Ovary (tissue), 3 donors: ENCODE results near the gene AFAP1.

Source experiments
- EP300 ChIP-seq: sonication (generic); formaldehyde crosslinking; IDR thresholded peaks from one replicate; pipeline ENCODE4 v1.6.1; 2017; ENCODE audit warnings: antibody characterized with exemption
- TF ChIP-seq, protein P1 (sequence below), 3 donors: fragments of 450-650 bp in 2 of 3; fragments of 200-600 bp in 1 of 3; IDR thresholded peaks; one replicate each; pipeline versions ENCODE4 v1.5.1 to v1.8.0; 2016 to 2022; ENCODE audit warnings: antibody characterized with exemption in 3 of 3, mild to moderate bottlenecking in 1 of 3
- donor health status: DM: no; HTN: no; CAD: no.

DNA sequence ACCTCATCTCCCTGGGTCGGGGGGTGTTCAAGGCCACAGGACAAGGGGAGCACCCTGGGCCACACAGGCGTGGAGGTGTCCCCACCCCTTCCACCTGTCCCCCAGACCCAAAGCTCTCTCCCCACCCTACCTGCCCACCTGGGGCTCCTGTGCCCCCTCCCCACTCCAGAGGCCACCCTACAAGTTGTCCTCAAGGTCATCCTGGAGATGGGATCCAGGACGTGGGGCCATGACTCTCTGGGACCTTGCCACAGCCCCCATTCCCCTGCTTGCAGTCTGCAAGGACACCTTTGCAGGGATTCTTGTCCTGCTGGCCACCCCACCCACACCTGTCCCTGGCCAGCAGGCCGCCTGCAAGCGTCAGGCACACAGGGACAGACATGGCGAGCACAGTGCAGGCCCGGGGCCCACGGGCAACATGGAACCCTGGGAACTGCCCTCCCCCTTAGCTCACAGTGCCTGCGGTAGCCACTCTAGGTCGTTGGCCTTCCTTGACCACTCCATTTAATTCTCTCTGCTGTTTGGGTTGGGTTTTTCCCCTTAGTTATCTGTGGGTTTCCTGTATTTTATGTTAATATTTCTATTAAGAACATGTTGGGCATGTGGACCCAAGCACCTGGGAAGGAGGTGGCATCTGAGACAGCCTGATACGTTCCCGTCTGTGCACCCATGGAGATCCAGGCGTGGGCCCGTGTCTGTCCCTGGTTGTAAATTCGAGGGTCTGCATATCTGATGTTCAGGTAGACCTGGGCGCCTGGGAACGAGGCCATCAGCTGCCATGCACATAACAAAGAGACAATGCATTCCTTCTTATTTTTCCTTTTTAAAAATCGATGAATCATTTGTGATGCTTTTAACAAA is 197.5 kb downstream of the AFAP1 start:
- TF ChIP-seq, protein P1, sequence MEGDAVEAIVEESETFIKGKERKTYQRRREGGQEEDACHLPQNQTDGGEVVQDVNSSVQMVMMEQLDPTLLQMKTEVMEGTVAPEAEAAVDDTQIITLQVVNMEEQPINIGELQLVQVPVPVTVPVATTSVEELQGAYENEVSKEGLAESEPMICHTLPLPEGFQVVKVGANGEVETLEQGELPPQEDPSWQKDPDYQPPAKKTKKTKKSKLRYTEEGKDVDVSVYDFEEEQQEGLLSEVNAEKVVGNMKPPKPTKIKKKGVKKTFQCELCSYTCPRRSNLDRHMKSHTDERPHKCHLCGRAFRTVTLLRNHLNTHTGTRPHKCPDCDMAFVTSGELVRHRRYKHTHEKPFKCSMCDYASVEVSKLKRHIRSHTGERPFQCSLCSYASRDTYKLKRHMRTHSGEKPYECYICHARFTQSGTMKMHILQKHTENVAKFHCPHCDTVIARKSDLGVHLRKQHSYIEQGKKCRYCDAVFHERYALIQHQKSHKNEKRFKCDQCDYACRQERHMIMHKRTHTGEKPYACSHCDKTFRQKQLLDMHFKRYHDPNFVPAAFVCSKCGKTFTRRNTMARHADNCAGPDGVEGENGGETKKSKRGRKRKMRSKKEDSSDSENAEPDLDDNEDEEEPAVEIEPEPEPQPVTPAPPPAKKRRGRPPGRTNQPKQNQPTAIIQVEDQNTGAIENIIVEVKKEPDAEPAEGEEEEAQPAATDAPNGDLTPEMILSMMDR (IDR thresholded peaks at IDR 0.05) = no peak
- TF ChIP-seq EP300 = no peak
